IMR-90 (cell line): ENCODE results near the gene ANXA7. TPM values are rescaled to one million over a fixed set of nuclear protein-coding genes. Genes with fewer than 3 reads are reported as not detected.

Source experiments
- ATAC-seq: fragments of 200-7000 bp; cut with Tn5 transposase; 2 replicates; pipeline ENCODE4 v1.9.1; 2020; ENCODE audit warnings: low read depth, mild to moderate bottlenecking, moderate library complexity
- BruUV-seq: library from RNA; stranded (reverse); fragments of 400-500 nt; replicated peaks from 2 replicates; lab custom pipeline; 2021; lab: Mats Ljungman, UMichigan
- CTCF ChIA-PET: fragments of 300-600 bp; formaldehyde crosslinking; extraction: SDS; loops from one replicate; lab custom pipeline; 2021; ENCODE audit warnings: antibody characterized with exemption; lab: Yijun Ruan, JAX
- POLR2A ChIA-PET: fragments of 300-600 bp; sonication (Branson Sonifier 250); formaldehyde crosslinking; loops from one replicate; lab custom pipeline; 2022; ENCODE audit warnings: antibody characterized with exemption; ENCODE audit not compliant: unreplicated experiment; lab: Charles Lee
- DNase-seq: peaks from one replicate; pipeline ENCODE4 v3.0.0; 2013
- H2AFZ ChIP-seq: replicated peaks from 2 replicates; pipeline ENCODE3; 2013; ENCODE audit warnings: low read length, mild to moderate bottlenecking; ENCODE audit not compliant: poor library complexity
- H2AK5ac ChIP-seq: 2 replicates; pipeline ENCODE4 v1.6.1; 2013; ENCODE audit warnings: low read depth, low read length, inconsistent platforms
- H2AK9ac ChIP-seq: replicated peaks from 2 replicates; pipeline ENCODE3; 2013; ENCODE audit warnings: mild to moderate bottlenecking, low read depth, low read length, moderate library complexity; ENCODE audit not compliant: poor library complexity
- H2BK120ac ChIP-seq: 2 replicates; pipeline ENCODE4 v1.6.1; 2013; ENCODE audit warnings: low read depth, low read length, inconsistent platforms
- H2BK15ac ChIP-seq: 3 replicates; pipeline ENCODE4 v1.6.1; 2013; ENCODE audit warnings: low read depth, low read length, inconsistent platforms
- H2BK20ac ChIP-seq: 2 replicates; pipeline ENCODE4 v1.6.1; 2013; ENCODE audit warnings: low read depth, mild to moderate bottlenecking, inconsistent platforms, low read length, moderate library complexity
- H2BK5ac ChIP-seq: 2 replicates; pipeline ENCODE4 v1.6.1; 2013; ENCODE audit warnings: mild to moderate bottlenecking, low read depth, low read length, inconsistent platforms; ENCODE audit not compliant: poor library complexity, severe bottlenecking
- H3K14ac ChIP-seq: replicated peaks from 2 replicates; pipeline ENCODE4 v1.6.1; 2013; ENCODE audit warnings: low read depth, low read length, inconsistent platforms
- H3K18ac ChIP-seq: 2 replicates; pipeline ENCODE4 v1.6.1; 2013; ENCODE audit warnings: low read depth, low read length, control low read depth
- H3K23ac ChIP-seq: 2 replicates; pipeline ENCODE4 v1.6.1; 2013; ENCODE audit warnings: low read depth, low read length, inconsistent platforms
- H3K27ac ChIP-seq: 2 replicates; pipeline ENCODE4 v1.5.1; 2013; ENCODE audit warnings: mild to moderate bottlenecking, control low read depth, low read length; ENCODE audit not compliant: insufficient read depth
- H3K27me3 ChIP-seq: 2 replicates; pipeline ENCODE4 v1.6.1; 2013; ENCODE audit warnings: low read length; ENCODE audit not compliant: control insufficient read depth, insufficient read depth
- H3K36me3 ChIP-seq: 2 replicates; pipeline ENCODE4 v1.6.1; 2013; ENCODE audit warnings: low read length, mixed read lengths; ENCODE audit not compliant: control insufficient read depth, insufficient read depth
- H3K4ac ChIP-seq: 2 replicates; pipeline ENCODE4 v1.6.1; 2013; ENCODE audit warnings: low read depth, low read length, inconsistent platforms
- H3K4me1 ChIP-seq: 2 replicates; pipeline ENCODE4 v1.6.1; 2013; ENCODE audit warnings: low read length, mixed read lengths; ENCODE audit not compliant: control insufficient read depth, insufficient read depth
- H3K4me2 ChIP-seq: 2 replicates; pipeline ENCODE4 v1.6.1; 2013; ENCODE audit warnings: low read depth, mild to moderate bottlenecking, control low read depth, low read length, moderate library complexity
- H3K4me3 ChIP-seq: 2 replicates; pipeline ENCODE4 v1.5.1; 2013; ENCODE audit warnings: low read depth, mild to moderate bottlenecking, control low read depth, low read length, moderate library complexity; ENCODE audit not compliant: insufficient read depth
- H3K56ac ChIP-seq: 2 replicates; pipeline ENCODE4 v1.6.1; 2013; ENCODE audit warnings: low read length, inconsistent platforms; ENCODE audit not compliant: insufficient read depth; ENCODE audit errors: extremely low read depth
- H3K79me1 ChIP-seq, 2 experiments: 2 replicates each; pipeline ENCODE4 v1.6.1; 2013; ENCODE audit warnings: low read length in 2 of 2, inconsistent platforms in 1 of 2, low read depth in 1 of 2
- H3K9ac ChIP-seq: 2 replicates; pipeline ENCODE4 v1.6.1; 2013; ENCODE audit warnings: low read depth, low read length, control low read depth
- H3K9me1 ChIP-seq: 2 replicates; pipeline ENCODE4 v1.6.1; 2013; ENCODE audit warnings: low read length, inconsistent platforms; ENCODE audit not compliant: insufficient read depth
- H3K9me3 ChIP-seq: 2 replicates; pipeline ENCODE4 v1.6.1; 2013; ENCODE audit warnings: low read length; ENCODE audit not compliant: control insufficient read depth, insufficient read depth
- H4K20me1 ChIP-seq: 2 replicates; pipeline ENCODE4 v1.6.1; 2013; ENCODE audit warnings: low read length, inconsistent platforms; ENCODE audit not compliant: insufficient read depth
- H4K5ac ChIP-seq: 2 replicates; pipeline ENCODE4 v1.6.1; 2013; ENCODE audit warnings: mild to moderate bottlenecking, low read depth, low read length, control low read depth
- H4K8ac ChIP-seq, 2 experiments: 2 replicates each; pipeline ENCODE4 v1.6.1; 2013; ENCODE audit warnings: low read depth in 2 of 2, low read length in 2 of 2, control low read depth in 1 of 2, inconsistent platforms in 1 of 2
- H4K91ac ChIP-seq: 2 replicates; pipeline ENCODE4 v1.6.1; 2013; ENCODE audit warnings: low read depth, low read length, inconsistent platforms; ENCODE audit not compliant: insufficient read depth
- CEBPB ChIP-seq: IDR thresholded peaks from 2 replicates; pipeline ENCODE4 v1.6.1; 2012; ENCODE audit warnings: low read depth, low read length, improper control_type of control experiment
- RFX5 ChIP-seq: IDR thresholded peaks from 2 replicates; pipeline ENCODE4 v1.8.0; 2012; ENCODE audit warnings: low read depth, mild to moderate bottlenecking, low read length, moderate library complexity
- WGBS, 2 experiments: methylation state at CpG; one replicate each; pipeline versions ENCODE4 v1.1.5 to v1.1.7; 2013; ENCODE audit warnings: missing lambda C conversion rate in 2 of 2; ENCODE audit not compliant: insufficient read length in 1 of 2; ENCODE audit errors: extremely low coverage in 2 of 2; 5-methylcytosine and 5-hydroxymethylcytosine counted together
- dilution Hi-C: fragments of 300-500 bp; cut with HindIII; formaldehyde crosslinking; loops from one replicate; pipeline ENCODE4 v1.14.3; 2018; ENCODE audit warnings: low sequenced_read_pairs; ENCODE audit not compliant: unreplicated experiment
- in situ Hi-C: fragments of 300-500 bp; cut with MboI; formaldehyde crosslinking; loops from 3 replicates; pipeline ENCODE4 v1.14.3; 2019; ENCODE audit warnings: low sequenced_read_pairs, inconsistent platforms, mixed read lengths
- intact Hi-C: fragments of 100-400 bp; cut with micrococcal nuclease; formaldehyde crosslinking; loops from 2 replicates; pipeline ENCODE4 v1.10.0; 2022
- polyA plus RNA-seq, 3 experiments: library from polyadenylated mRNA; depleted of rRNA; stranded (reverse); fragments of >200 nt; gene quantifications; 2 replicates each; pipeline ENCODE4 v1.2.3, GENCODE V29; 2012; ENCODE audit warnings: low replicate concordance in 1 of 3
- total RNA-seq: library from RNA; depleted of rRNA; stranded (reverse); fragments of >200 nt; gene quantifications from 2 replicates; pipeline ENCODE4 v1.2.3, GENCODE V29; 2012

ANXA7 gene
- total and polyA plus RNA-seq, 2 of the 4 experiments (the other 2 are of a cell fraction): 77.4 to 120 TPM

DNA sequence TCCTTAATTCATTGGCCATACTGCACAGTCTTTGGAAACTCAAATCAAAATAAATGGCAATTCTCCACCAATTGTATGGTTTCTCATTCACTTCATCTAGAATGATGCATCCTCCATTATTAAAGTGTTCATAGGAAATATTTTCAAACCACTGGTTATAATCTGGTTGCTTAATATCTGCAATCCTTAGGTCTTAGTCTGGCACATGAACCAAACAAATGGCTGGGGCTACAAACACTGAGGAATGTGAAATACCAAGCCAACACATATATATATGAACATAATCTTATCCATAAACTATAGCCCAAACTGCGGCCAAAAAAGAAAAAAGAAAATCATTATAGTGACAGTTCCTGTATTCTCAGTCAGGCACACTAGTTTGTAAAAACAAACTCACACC, 25.2 kb upstream of the ANXA7 start:
- peak; percentile 66 for DNase-seq
- peaks cover 11 to 18% of the 10 kb centered on the region in 2 experiments; a peak in 3 of 4 replicates for H3K79me1 ChIP-seq
- H3K4me2 ChIP-seq: peak overlapping the region; percentile 6; the same call in 1 of the 2 replicates

More for the DNA sequence above, 25.2 kb upstream of the ANXA7 start:
- no peak overlapping the region for H2AFZ ChIP-seq
- no peaks in the 10 kb centered on the region for H4K20me1 ChIP-seq
- peak overlapping the region; percentile 61 for H2BK5ac ChIP-seq
- ChIA-PET POLR2A (no interaction called here), CTCF (no interaction called here)
- H4K91ac ChIP-seq: no peak overlapping the region
- H2BK120ac ChIP-seq: no peak overlapping the region
- no peaks in the 10 kb centered on the region for H3K4me1 ChIP-seq
- no peak overlapping the region for H4K5ac ChIP-seq
- no peak overlapping the region for H3K4ac ChIP-seq
- H3K23ac ChIP-seq: no peak overlapping the region
- no peaks in the 10 kb centered on the region for H3K9me3 ChIP-seq
- no peak overlapping the region for H2BK20ac ChIP-seq
- no peak overlapping the region for H2AK5ac ChIP-seq
- TF ChIP-seq CEBPB (peak; percentile 93), RFX5 (no peak)
- H3K27me3 ChIP-seq: no peaks in the 10 kb centered on the region
- H3K27ac ChIP-seq: no peak overlapping the region
- no peak overlapping the region; a peak in 1 of 4 replicates for H4K8ac ChIP-seq
- no peak overlapping the region for H3K56ac ChIP-seq
- intact Hi-C loops (no loop called here), in situ Hi-C loops (no loop called here), dilution Hi-C loops (no loop called here)
- H3K14ac ChIP-seq: no peak overlapping the region
- no peak overlapping the region for H3K9ac ChIP-seq
- H3K4me3 ChIP-seq: no peak overlapping the region
- H3K18ac ChIP-seq: no peak overlapping the region
- H2BK15ac ChIP-seq: no peak overlapping the region
- no CpG with 5 or more reads among the region's 1 CpG for WGBS, 2 experiments
- H3K9me1 ChIP-seq: peaks cover 11% of the 10 kb centered on the region
- H2AK9ac ChIP-seq: no peak overlapping the region
- ATAC-seq: peak; percentile 66
- peaks cover 12% of the 10 kb centered on the region for H3K36me3 ChIP-seq
- no TSS peak for BruUV-seq
